Measurements from ENCODE around the gene MATN4. TPM values are rescaled to one million over a fixed set of nuclear protein-coding genes. Genes with fewer than 3 reads are reported as not detected.

The MATN4 gene
- polyA plus RNA-seq, 1 donor = 0.25 TPM

DNA sequence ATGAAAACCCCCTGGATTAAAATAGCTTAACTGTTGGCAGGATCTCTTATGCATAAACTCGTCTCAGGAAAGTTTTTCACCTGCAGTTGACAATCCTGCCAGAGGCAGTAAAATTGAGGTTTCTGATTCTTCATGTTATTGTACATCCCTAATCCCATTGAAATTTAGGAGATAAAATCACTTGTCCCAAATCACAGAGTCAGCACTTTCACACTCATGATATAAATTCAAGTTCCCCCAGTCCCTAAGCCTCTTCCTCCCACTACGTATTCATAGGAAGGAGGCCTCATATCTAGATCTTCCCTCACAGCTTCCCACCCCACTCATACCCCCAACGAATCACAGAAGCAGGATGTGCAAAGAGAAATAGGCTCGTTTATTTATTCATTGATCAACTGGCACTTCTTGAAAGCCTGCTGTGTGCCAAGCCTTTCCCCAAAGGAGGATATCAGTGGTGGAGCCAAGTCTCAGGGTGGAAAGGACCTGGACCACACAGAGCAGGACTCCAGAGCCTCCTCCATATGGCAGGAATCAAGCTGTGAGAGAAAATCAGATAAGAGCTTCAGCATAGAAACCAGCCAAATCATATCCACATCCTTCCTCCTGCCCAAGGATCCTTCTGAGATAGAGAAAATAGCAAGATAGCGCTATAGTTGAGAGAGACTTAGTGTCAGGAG, 56.1 kb downstream of the MATN4 start:
- no peak for DNase-seq

DNA sequence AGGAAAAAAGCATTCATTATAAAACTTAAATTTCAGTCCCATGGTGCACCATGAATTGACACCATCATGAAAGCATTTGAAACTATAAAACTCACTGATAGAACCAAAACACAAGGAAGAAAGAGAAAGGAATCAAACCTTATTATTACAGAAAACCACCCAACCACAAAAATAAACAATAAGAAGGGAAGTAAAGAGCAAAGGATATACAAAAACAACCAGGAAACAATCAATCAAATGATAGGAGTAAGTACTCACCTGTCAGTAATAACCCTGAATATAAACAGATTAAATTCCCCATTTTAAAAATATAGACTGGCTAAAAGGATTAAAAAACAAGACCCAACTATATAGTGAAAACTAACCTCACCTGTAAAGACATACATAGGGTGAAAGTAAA, 59.5 kb downstream of the MATN4 start:
- no peak for DNase-seq

DNA sequence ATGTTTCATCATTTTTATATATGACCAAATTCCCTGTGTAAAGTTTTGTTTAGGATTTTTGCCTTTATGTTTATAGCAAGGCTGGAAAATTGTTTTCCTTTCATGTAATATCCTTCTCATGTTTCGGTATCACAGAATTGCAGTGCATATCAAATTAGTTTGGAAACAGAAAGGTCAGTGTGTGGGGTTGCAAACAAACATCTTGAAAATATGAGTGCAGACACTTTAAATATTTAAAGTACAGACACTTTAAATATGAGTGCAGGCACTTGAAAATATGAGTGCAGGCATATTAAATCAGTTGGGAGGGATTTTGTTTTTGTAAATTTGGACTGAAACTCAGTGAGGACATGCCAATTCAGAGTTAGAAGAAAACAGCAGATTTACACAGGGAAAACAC, 60.2 kb downstream of the MATN4 start:
- DNase-seq = no peak

DNA sequence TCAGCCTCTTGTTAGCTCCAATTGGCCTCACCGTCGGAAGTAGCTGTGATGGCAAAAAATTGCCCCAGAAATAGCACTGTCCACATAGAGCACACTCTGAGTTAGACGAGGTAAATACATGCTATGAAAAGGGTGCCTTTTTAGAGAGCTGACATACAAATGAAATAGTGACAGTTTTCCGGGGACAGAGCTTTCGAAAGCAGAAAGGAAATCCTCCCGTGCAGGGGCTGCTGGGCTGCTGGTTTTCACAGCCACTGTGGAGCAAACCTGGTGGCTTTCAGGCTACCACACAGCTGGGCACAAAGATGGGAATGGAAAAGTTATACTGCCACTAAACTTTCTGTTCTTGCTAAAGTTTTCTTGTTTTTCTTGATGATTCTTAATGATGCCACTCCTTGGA, 62.0 kb downstream of the MATN4 start:
- DNase-seq = no peak

Other genes starting within 250 kb of the MATN4 start
- 0.55 TPM for gene KCNS1, start 207.2 kb downstream of the MATN4 start, polyA plus RNA-seq (ENCODE audit: insufficient read length)
- not detected for gene WFDC5, start 193.1 kb downstream of the MATN4 start, polyA plus RNA-seq (ENCODE audit: insufficient read length)
- gene WFDC12, start 183.8 kb downstream of the MATN4 start, polyA plus RNA-seq (ENCODE audit: insufficient read length) = not detected
- gene PI3, start 133.4 kb downstream of the MATN4 start, polyA plus RNA-seq (ENCODE audit: insufficient read length) = not detected
- not detected for gene SEMG1, start 101.3 kb downstream of the MATN4 start, polyA plus RNA-seq (ENCODE audit: insufficient read length)
- gene SEMG2, start 86.9 kb downstream of the MATN4 start, polyA plus RNA-seq (ENCODE audit: insufficient read length) = not detected
- 0.40 TPM for gene SLPI, start 53.7 kb downstream of the MATN4 start, polyA plus RNA-seq (ENCODE audit: insufficient read length)
- gene RBPJL, start 1.5 kb downstream of the MATN4 start, polyA plus RNA-seq (ENCODE audit: insufficient read length) = not detected
- gene SDC4, start 40.1 kb upstream of the MATN4 start, polyA plus RNA-seq (ENCODE audit: insufficient read length) = 156 TPM
- gene SYS1, start 54.9 kb upstream of the MATN4 start, polyA plus RNA-seq (ENCODE audit: insufficient read length) = 31.9 TPM
- gene TP53TG5, start 70.0 kb upstream of the MATN4 start, polyA plus RNA-seq (ENCODE audit: insufficient read length) = 2.0 TPM
- 22.7 TPM for gene DBNDD2, start 100.0 kb upstream of the MATN4 start, polyA plus RNA-seq (ENCODE audit: insufficient read length)
- gene PIGT, start 107.8 kb upstream of the MATN4 start, polyA plus RNA-seq (ENCODE audit: insufficient read length) = 103 TPM
- 164 TPM for gene WFDC2, start 161.5 kb upstream of the MATN4 start, polyA plus RNA-seq (ENCODE audit: insufficient read length)
- not detected for gene SPINT3, start 207.3 kb upstream of the MATN4 start, polyA plus RNA-seq (ENCODE audit: insufficient read length)
- 0.23 TPM for gene WFDC6, start 231.2 kb upstream of the MATN4 start, polyA plus RNA-seq (ENCODE audit: insufficient read length)
- gene EPPIN, start 239.1 kb upstream of the MATN4 start, polyA plus RNA-seq (ENCODE audit: insufficient read length) = 0.55 TPM